Stimulated activated CD4-positive, alpha-beta T cell treated with anti-CD3 and anti-CD28 coated beads, Interleukin-2, amount 100 ng/mL, for 4 hours (primary cell): ENCODE data around the gene ASPHD2.

Source experiments
- DNase-seq: peaks from one replicate; pipeline ENCODE4 v3.0.0-alpha.2; 2020; ENCODE audit warnings: low read depth

Gene ASPHD2

DNA sequence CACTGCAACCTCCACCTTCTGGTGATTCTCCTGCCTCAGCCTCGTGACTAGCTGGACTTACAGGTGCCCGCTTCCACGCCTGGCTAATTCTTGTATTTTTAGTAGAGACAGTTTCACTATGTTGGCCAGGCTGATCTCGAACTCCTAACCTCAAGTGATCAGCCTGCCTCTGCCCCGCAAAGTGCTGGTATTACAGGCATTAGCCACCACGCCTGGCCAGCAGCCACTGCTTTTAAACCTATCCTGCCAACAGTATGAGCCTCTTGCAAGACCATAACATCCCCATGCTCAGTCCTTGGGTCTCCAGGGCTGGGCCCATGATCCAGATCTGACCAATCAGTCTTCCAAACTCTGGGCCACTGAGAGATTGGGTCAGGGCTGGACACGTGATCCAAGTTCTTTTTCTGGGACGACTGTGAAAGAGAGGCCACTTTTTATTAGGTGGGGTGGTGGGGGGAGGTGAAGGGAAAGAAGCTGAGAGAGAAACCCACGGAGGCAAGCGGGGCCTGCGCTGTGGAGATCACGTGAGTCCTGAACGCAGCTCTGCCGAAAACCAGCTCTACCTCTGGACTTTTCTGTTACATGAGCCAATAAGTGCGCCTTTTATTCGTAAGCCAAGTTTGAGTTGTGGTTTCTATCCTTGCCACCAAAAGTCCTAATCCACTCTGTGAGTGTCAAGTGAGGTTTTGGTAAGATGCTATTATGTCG is 17.9 kb downstream of the ASPHD2 start:
- no peak for DNase-seq

DNA sequence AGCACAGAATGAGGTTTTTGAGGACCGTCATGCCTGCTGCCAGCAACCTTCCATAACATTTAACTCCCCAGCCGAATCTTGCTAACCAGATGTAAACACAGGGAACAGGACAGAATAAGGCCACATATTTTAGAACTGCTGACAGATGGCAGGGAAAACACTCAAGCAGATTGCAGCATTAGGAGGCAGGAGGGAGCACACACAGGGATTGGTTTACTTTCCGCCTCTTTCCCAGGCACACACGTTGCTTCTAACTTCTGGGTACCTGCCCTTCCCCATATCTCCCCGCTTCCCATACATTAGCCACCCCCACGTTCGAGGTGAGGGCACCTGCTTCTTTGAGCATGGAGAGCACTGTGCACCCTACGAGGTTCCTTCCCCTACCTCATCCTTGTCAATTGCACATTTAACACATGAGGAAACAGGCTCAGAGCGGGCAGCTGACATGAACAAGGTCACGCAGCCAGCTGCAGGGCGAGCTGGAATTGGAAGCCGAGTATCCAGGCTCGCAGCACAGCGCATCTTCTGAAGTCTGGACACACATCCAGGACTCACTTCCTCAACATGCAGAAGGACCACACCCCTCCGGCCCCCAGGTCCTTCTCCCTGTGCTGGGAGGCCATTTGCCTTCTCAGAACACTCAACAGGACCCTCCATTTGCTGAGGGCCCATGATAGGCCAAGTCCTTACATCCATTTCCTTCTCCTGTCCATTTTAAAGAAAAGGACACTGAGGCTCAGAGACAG is 18.7 kb downstream of the ASPHD2 start:
- DNase-seq: no peak

DNA sequence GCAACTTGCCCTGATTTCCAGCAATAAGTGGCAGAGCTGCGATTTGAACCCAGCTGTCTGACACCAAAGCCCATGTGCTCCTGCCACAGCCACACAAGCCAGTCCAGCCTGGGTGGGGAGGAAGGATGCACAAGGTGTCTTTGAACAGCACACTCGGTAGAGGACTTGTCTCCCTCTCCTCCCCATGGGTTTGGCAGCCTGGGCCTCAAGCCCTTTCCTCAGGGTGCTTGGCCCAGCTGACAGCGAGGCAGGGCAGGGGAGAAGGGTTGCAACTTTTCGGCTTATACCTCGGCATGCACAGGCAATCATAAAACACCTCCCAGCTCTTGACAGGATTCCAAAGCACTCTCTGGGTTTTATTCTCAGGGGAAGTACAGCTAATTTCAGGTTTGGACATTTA is 19.3 kb downstream of the ASPHD2 start:
- no peak for DNase-seq

DNA sequence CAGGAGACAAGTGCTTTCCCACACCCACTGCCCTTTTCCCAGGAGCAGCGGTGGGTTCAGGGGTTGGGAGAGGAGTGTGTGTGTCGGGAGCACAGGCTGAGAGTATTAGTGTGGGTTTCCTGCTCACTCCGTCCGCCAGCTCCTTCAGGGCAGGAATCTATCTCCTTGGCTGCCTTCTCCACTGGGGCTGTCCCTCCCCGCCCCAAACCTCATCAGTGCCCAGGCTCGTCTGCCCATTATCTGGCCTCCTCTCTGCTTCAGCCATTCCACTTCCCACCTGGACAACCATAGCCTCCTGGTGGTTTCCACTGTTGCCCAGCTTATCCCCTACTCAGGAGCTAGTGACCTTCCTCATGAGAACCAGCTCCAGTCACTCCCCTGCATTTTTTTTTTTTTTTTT is 19.9 kb downstream of the ASPHD2 start:
- DNase-seq: no peak

DNA sequence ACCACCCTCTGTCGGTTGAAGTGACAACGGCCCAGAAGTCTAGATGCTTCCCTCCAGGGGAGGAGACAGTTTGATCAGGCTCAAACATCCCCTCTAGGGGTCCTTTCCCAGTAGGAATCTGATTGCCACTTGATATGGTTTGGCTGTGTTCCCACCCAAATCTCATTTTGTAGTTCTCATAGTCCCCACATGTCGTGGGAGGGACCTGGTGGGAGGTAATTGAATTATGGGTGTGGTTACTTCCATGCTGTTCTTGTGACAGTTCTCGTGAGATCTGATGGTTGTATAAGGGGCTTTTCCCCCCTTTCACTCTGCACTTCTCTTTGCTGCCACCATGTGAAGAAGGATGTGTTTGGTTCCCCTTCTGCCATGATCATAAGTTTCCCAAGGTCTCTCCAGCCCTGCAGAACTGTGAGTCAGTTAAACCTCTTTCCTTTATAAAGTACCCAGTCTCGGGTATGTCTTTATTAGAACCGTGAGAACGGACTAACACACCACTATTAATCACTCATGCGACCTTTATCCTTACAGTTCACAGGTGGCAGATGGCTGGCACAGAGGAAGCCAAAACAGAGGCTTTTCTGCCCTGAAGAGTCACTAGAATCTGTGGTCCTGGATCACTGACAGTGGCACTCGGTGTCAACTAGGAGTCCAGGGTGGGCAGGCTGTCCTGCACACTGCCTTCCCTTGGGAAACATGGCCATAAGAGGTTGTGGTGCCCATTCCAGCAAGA is 21.6 kb downstream of the ASPHD2 start:
- DNase-seq: no peak

DNA sequence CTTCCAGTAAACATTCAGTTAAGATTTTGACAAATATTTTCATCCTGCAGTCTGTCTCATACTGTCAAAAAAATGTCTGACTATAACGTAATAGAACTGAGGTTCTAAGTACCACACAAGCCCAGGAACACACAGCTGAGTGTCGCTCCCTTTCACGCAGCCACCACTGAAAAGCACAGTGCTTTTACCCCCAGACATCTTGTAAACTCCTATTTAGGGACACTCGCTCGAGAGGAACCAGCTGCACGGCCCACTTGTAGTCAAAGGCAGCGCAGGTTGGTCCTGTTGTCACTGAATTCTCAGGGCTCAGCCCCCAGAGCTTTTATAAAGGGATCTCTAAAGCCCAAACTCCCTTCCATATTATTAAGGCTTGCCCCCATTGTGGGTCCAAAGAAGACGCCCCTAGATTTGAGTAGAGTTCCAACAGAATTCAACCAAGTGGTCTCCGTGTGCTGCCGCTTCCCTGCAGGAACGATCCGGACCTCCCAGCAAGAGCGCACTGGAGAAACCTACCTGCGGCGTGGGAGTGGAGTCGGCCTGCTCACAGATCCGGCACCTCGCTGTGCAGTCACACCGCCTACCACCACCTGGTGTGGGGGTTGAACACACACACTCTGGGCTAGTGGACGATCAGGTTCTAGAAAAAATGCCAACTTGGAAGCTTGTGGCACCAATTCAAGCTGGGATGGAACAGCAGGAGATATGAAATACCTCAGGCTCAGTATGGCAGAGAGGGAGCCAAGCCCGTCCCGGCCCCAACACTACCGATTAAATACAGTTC is 23.4 kb downstream of the ASPHD2 start:
- no peak for DNase-seq

DNA sequence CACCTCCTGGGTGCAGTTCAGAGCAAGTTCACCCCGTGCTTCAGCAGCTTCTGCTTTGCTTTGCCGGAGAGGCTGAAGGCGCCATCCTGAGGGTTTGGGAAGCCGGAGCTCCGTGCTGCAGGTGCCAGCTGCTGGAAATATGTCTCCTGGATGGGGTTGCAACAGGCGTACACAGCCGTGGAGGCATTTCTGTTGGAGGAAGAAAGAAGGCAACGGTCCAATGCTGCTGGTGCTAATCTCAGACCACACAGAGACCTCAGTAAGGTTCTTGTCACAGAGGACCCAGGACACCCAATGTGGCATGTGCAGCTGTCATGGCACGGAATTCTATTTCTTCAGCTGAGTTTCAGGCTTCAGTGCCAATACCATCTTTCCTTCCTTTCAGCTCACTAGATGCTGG is 24.2 kb downstream of the ASPHD2 start:
- DNase-seq: no peak

DNA sequence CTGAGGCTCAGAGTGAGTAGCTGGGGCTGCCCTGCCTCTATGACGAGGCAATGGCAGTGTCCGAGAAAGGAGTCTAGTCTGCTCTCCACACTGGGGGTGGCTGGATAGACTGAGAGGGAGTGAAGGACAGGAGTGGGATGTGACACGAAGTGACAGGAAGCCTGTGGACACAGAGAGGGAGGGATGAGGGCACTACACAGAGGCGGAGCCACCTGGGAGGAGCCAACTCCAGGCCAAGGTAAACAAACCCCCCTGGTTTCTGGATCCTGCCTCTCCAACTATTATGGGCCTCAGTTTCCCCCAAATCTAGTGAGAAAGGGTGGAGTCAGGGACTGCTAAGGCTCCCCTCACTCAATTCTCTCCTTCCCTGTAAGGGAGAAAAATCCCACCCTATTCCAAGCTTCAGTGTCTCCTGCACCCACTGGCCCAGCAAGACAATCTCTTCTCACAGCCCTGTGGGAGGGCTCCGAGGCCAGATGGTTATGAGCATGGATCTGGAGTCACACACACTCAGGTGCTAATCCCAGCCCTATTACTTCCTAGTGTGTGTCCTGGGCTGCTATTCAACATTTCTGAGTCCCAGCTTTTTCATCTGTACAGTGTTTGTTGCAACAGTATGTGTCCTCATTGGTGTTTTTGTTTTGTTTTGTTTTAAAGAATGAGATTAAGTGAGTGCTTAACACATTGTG is 24.9 kb downstream of the ASPHD2 start:
- no peak for DNase-seq

DNA sequence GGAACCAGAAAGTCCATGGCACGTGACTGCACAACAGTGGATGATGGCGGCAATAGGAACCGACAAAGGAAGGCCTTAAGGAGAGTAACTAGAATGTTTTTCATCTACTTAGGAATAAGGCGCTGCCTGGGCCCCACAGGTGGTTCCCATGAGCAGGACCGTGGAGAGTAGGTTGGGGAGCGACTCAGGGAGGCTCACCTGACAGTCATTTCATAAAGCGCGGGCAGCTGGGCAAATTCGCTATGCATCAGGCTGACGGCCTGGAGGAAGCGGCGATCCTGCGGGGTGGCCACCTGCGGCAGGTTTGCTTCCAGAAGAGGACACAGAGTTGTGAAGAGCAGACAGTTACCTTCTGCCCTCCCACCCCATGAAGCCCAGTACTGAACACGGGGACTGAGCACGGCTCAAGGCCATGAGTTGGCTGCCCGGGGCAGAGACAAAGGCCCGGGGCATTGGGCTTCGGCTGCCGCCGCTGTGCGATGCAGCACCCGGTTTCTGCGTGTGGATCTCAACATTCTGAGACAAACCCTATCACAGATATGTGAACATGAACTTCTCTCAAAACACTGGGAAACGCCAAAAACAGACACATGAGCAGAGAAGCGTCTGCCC is 28.7 kb downstream of the ASPHD2 start:
- DNase-seq: no peak

DNA sequence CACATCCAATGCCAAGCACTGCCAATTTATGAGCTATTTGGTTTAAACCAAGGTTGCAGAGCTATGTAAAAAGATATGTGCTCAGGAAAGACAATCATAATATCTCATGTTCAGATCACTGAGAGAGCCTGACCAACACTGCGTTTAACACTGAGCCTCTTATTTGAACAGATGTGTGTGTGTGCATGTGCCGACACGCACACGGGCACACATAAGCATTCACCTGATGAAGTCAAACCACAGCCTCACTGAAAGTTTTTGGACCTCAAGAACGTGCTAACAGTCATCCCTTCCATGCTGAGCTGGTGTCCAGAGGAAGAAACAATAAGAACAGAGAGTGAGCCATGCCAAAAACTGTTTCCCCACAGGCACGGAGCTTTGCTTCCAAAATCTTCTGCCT is 31.1 kb downstream of the ASPHD2 start:
- DNase-seq: no peak

DNA sequence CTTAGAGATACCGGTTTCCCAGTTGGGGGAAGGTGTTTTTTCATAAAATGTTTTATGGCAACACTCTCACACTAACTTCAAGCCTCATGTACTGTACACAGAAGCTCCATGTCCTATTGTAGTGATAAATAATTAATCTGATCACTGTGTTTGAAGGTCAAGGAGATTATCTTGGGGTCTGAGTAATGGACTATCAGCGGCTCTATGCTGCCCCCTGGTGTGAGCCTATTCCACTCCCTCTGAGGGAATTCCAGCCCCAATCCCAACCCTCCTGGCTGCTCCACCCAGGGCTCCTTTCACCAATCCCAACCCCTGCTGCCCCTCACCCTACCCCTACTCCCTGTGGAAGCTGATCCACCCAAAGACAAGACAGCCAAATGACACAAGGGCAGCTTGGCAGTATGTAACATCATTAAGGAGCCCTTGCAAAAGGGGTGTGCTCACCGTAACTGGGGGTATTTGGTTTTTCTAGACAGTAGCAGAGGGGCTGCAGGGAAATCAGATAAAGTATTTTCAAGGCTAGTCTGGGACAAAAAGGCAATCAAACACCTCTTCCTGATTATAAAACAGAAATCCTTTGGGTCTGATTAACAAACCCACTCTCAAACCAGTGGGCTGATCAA is 32.2 kb downstream of the ASPHD2 start:
- no peak for DNase-seq

DNA sequence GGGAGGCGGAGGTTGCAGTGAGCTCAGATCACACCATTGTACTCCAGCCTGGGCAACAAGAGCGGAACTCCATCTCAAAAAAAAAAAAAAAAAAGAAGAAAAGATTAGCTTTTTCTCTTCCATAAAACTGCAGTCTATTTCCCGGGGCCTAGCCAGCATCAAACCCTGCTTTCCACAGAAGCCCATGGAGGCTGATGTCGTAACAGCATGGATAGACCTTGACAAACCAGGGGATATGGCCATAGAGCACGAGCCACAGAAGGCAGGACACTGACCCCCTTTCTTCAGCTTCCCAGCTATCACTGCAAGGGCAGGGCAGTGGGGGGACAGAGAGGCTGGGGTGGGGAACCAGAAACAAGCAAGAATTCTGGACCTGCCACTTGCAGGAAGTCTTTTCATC is 33.0 kb downstream of the ASPHD2 start:
- no peak for DNase-seq

DNA sequence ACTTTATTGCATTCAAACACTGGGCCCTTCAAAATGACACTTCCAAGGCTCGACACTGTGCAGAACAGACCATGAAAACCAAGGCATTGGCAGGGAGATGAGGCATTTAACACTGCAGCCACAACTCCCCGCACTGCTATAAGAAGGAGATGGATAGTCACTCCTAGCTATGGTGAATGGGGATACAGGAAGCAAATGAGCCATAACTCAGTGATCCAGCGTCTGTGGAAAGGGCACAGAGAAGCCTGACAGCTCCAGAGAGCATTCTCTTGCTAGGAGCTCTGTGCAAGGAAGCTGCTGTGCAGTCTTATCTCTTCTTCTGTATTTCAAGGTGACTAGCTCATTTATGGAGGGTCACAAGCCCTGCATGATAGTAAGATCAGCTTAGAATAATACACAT is 33.6 kb downstream of the ASPHD2 start:
- DNase-seq: no peak

DNA sequence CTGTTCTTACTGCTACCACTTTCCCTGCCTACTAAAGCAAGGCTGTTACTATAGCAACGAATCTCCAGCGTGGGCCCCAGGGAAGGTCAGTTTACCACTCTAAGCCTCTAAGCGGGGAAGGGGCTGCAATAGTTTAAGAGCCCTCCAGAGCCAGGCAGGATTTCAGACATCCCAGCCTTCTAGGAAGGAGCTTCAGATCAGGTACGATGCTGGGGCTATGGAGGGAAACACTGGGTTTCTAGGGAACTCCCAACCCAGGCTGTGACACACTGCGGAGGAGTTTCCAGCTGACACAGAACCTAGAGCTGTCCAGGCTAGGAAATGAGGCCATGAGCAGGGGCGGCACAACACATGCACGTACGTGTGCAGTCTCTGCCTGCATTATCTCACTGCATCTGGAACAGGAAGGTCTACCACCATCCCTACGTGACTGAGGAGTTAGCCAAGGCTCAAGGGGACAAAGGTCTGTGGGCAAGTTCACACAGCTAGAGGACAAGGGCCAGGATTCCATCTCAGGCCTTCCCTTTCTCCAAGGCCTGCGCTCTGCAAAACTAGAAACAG is 34.1 kb downstream of the ASPHD2 start:
- no peak for DNase-seq

DNA sequence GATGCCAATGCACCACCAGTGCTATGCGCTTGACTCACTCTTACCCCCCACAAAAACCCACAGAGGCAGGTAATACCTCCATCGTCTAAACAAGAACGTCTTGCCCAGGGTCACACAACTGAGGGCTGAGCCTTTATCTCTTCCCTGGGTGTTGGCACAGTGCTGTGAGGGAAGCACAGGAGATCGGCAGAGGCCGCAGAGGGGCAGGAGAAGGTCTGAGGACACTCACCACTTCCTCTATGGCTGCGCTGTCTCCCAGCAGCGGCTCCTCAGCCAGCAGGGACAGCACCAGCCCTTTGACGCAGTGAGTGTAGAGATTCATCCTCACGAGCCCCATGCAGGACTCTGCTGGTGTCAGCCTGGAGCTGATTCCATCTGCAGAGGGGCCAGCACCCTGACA is 34.6 kb downstream of the ASPHD2 start:
- DNase-seq: no peak

DNA sequence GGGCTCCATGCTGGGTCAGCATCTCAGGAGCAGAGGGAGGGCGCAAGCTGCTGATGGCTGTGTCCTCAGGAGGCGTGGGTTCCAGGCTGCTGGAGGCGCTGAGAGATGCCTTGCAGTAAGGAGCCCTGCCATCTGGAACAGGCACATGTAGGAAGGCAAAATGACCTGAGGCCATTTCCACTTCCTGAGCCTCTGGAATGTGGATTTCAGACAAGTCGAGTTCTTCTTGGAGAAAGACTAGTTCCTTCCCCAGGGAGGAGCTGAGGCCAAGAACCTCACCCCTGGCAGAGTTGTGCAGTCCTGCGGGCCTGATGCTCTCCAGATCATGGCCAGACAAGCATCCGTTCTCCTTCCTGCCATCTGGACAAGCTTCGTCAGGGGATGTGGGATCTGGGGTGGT is 35.3 kb downstream of the ASPHD2 start:
- no peak for DNase-seq

DNA sequence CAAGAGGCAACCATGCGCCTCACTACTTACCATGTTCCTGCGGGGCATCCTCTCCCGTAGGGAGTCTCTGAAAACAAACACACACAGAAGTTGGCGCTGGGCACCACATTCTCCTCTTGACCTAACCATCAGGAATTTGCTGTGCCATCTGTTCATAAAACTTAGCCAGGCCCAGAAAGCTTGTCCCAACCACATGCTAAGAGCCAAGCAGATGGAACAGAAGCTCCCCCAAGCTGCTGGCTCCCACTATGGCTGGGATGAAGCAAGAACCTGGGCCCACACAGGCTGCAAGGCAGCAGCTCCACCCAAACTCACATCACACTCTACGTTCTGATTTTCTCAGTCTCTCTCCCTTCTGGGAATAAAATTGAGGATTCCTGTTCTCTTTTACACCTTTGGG is 37.1 kb downstream of the ASPHD2 start:
- no peak for DNase-seq

DNA sequence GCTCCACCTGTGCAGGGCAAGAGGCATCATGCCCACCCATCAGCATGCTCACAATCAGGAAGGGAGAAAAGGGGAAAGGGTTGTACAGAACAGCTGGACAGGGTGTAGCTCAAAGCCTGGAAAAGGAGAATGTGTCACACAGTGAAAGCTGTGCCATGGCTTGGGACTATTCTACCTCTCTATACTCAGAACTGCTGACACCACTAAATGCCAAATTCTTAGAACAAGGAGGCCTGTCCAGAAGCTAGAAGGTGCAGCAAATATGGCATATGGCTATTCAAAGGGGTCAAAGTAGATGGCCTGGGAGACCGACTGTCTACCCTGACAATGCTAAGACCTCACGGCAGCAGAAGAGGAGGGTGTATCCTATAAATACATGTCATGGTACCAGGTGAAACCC is 41.7 kb downstream of the ASPHD2 start:
- DNase-seq: no peak

DNA sequence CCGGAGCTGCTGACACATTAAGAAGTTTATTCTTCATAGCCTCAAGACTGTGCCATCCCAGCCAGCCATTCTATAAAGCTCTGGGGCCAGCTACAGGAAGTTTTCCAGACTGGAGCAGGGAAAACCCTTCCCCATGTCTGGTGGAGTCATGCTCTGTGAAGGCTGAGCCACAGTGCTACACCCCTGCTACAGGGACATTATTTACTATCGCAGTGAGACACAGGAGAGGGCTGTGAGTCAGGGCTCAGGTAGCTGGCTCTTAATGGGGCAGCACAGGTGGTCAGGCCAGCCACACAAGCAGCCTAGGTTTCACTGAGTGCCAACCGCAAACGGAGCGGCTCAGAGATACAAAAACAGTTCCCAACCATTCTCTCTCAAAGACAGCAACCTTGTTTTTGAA is 42.5 kb downstream of the ASPHD2 start:
- DNase-seq: no peak

DNA sequence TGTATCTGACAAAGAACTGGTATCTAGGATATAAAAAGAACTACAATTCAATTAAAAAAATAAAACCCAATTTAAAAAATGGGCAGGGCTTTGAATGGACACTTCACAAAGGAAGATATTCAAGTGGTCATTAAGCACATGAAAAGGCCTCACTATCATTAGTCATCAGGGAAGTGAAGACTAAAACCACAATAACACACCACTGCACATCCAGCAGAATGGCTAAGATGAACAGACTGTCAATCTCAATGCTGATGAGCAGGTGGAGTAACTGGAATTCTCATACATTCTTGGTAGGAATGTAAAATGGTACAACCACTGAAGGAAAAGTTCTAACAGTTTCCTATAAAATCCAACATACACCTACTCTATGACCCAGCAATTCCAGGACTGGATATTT is 45.6 kb downstream of the ASPHD2 start:
- no peak for DNase-seq
